GM21576 (cell line): Measurements from ENCODE around the gene OTUD4.
"Not testable (repeated sequence)": the region's sequence is repeated elsewhere in the genome, so short reads cannot be mapped to it uniquely, and the experiment has no call there.

Experiments used
- ATAC-seq: cut with Tn5 transposase; IDR thresholded peaks from one replicate; pipeline ENCODE4 v1.9.1; 2021; ENCODE audit warnings: mild to moderate bottlenecking, moderate library complexity; ENCODE audit not compliant: unreplicated experiment

OTUD4 gene

GRCh38 chr4:145180298-145181090 is at the start of gene OTUD4:
Gene OTUD4, minus strand, starts transcription at chr4:145180589. Its CDS starts 616 bp downstream, at chr4:145179973.
- peak; percentile 77 for ATAC-seq

- ATAC-seq = not testable (repeated sequence)
Measured at GRCh38 chr4:145223228-145223627, 42.8 kb upstream of the OTUD4 start.

DNA sequence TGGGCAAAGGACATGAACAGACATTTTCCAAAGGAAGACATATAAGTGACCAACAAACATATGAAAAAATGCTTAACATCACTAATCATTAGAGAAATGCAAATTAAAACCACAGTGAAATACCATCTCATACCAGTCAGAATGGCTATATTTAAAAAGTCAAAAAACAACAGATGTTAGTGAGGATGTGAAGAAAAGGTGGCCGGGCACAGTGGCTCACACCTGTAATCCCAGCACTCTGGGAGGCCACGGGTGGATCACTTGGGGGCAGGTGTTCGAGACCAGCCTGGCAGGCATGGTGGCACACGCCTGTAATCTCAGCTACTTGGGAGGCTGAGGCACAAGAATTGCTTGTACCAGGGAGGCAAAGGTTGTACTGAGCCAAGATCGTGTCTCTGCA is 41.1 kb upstream of the OTUD4 start:
- ATAC-seq = not testable (repeated sequence)

- ATAC-seq = no peak
Measured at GRCh38 chr4:145219090-145219489, 38.7 kb upstream of the OTUD4 start.

GRCh38 chr4:145218251-145218650 is 37.9 kb upstream of the OTUD4 start:
- ATAC-seq = peak; percentile 96

- ATAC-seq = no peak
Measured at GRCh38 chr4:145217349-145217748, 37.0 kb upstream of the OTUD4 start.

- no peak for ATAC-seq
Measured at GRCh38 chr4:145216535-145216934, 36.1 kb upstream of the OTUD4 start.

- ATAC-seq = no peak
Measured at GRCh38 chr4:145213245-145213644, 32.9 kb upstream of the OTUD4 start.

GRCh38 chr4:145207934-145208333 is 27.5 kb upstream of the OTUD4 start:
- no peak for ATAC-seq

- ATAC-seq = no peak
Measured at GRCh38 chr4:145203410-145203809, 23.0 kb upstream of the OTUD4 start.

DNA sequence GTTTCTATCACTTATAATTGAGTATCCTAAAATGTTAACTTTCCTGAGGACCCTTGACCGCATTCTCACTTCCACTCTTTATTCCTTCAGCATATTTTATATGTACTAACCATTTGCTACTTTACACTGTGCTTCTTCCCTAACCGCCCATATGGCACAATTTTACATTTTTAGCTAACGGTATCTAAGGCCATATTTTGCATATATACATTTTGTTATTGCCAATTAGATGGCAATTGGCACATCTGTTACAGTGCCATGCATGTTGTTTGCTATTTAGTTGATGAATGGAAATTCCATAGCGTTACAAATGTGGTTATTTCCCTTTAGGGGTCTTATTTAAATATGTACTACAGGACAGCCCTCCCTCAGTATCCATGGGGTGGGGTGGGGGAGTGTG is 20.0 kb upstream of the OTUD4 start:
- no peak for ATAC-seq

- ATAC-seq = no peak
Measured at GRCh38 chr4:145199051-145199716, 18.8 kb upstream of the OTUD4 start.

- no peak for ATAC-seq
Measured at GRCh38 chr4:145196747-145197146, 16.4 kb upstream of the OTUD4 start.

- peak; percentile 87 for ATAC-seq
Measured at GRCh38 chr4:145195167-145195952, 15.0 kb upstream of the OTUD4 start.

GRCh38 chr4:145189981-145190380 is 9.6 kb upstream of the OTUD4 start:
- ATAC-seq = no peak

GRCh38 chr4:145186729-145187128 is 6.3 kb upstream of the OTUD4 start:
- peak; percentile 90 for ATAC-seq

GRCh38 chr4:145183581-145183980 is 3.2 kb upstream of the OTUD4 start:
- no peak for ATAC-seq

- ATAC-seq = no peak
Measured at GRCh38 chr4:145183023-145183422, 2.6 kb upstream of the OTUD4 start.

DNA sequence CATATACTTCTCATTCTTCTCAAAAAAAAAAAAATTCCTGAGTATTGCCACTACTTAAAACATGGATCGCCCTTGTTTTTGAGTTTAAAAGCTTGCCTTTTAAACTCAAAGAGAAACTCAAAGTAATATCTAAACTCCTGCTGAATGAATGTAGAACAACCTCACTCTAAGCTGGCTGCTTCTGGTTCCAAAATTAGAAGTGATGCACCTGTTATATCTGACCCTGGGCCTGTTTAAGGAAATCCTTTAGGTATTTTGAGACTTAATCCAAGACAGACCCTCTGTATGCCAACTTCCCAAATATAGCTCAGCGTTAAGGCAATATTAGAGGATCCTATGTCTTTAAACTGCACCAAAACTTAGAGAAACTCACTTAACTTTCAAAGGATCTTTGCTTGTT is 1.8 kb upstream of the OTUD4 start:
- no peak for ATAC-seq

GRCh38 chr4:145181091-145181501 is 707 bp upstream of the OTUD4 start:
- no peak for ATAC-seq

DNA sequence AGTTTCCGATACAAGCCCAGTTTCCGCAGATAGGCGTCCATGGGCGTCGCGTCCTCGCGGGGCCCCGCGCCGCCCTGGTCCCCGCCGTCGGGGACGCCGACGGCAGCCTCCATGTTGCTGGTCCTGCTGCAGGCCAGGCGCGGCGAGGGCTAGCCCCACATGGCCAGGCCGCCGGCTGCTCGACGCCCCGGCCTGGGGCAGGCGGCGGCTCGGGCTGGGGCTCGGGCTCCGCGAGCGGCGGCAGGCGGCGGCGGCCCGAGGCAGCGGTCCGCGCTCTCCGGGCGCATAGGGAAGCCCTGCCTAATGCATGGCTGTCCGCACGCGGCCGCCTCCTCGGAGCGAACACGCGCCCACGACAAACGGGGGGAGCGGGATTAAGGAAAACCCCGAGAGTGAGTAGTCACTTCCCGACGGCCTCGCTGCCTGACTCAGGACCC is 510 bp downstream of the OTUD4 start:
- peak; percentile 12 for ATAC-seq
